ENCODE results near the gene FAM193A.
"Not testable (repeated sequence)": the region's sequence is repeated elsewhere in the genome, so short reads cannot be mapped to it uniquely, and the experiment has no call there.

- TF ChIP-seq CTCF, POLR2AphosphoS5, POLR2A, EP300 (IDR thresholded peaks at IDR 0.05): not testable (repeated sequence)
These were observed 244.2 kb downstream of the FAM193A start for GRCh38 chr4:2780643-2781042.
